Measurements from ENCODE around the gene CFAP45.

Gene CFAP45

GRCh38 chr1:159848326-159848725 lies 51.6 kb downstream of the CFAP45 start:
- DNase-seq: no peak

DNA sequence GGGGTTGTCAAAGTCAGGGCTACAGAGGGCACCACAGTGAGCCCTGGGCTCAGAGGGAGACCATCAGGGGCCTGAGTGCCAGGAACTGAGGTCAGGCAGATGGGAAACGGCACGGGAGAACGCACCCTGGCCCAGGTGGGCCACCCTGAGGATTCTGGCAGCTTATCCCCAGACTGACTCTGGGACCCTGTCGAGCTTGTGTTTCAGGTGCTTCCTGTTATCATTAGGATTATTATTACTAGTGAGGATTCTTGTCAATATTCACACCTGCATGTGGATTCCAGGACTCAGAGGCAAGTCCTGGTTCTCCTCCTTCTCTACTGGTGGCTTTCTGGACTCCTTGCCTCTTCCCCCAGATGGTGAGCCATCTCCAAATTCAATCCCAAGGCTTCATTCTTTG lies 52.7 kb downstream of the CFAP45 start:
- DNase-seq: no peak

- no peak for DNase-seq
These were observed 54.0 kb downstream of the CFAP45 start for GRCh38 chr1:159845751-159846629.

- DNase-seq: no peak
These were observed 56.5 kb downstream of the CFAP45 start for GRCh38 chr1:159843459-159843858.

GRCh38 chr1:159841749-159842148 lies 58.2 kb downstream of the CFAP45 start:
- DNase-seq: no peak

DNA sequence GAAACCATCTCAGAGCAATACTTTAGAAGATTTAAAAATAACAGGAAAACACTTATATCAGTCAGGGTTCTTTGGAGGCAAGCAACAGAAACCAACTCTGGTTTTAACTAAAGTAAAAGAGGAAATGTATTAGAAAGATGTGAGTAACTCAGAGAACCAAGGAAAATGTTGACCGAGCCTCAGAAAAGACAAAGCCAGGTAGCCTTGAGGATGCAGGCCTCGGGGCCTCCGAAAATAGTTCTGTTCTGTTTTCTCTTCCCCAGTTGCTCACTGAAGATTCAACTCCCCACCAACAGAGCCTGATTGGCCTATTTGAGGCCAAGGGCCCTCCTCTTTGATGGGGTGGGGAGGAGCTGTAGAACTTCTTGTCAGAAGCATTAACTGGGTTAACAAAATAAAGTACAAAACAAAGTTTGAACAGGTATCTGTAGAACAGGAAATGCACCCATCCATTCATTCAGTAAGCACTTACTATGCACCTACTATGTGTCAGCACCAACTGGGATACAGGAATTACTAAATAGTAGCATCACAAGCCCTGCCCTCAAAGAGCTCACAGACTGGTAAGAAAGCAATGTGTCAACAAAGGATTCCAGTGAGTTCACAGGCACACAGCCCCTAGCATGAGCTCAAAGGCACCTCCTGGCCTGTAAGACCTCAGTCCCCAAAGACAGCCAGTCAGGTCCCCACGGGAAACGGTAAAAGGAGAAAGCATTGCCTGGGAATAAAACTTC lies 60.7 kb downstream of the CFAP45 start:
- DNase-seq: no peak

DNA sequence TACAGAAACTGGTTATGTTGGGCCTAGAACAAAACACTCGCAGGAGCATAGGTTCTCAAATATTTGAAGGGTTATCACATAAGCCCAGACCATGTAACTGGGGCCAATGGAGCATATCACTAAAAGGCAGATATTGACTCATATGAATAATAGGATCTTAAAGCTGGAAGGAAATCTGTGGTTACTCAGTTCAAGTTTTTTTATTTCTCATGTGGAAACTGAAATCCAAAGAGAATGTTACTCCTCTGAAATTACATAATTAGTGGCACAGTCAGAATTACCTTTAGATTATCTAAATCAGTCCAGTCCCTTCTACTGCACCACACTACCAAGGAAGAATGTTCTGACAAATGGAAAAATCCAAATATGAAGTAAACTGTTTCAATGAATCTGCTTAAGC lies 61.2 kb downstream of the CFAP45 start:
- DNase-seq: no peak

- DNase-seq: no peak
These were observed 64.0 kb downstream of the CFAP45 start for GRCh38 chr1:159835862-159836525.

DNA sequence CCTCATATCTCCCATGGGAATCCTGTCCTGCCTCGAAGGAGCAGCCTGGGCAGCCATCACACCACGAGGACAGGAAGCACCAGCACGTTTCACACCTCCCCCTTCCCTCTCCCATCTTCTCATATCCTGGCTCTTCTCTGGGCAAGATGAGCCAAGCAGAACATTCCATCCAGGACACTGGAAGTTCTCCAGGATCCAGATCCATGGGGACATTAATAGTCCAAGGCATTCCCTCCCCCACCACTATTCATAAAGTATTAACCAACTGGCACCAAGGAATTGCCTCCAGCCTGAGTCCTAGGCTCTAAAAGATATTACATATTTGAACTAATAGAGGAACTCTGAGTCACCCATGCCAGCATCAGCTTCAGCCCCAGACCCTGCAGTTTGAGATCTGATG lies 64.6 kb downstream of the CFAP45 start:
- no peak for DNase-seq

DNA sequence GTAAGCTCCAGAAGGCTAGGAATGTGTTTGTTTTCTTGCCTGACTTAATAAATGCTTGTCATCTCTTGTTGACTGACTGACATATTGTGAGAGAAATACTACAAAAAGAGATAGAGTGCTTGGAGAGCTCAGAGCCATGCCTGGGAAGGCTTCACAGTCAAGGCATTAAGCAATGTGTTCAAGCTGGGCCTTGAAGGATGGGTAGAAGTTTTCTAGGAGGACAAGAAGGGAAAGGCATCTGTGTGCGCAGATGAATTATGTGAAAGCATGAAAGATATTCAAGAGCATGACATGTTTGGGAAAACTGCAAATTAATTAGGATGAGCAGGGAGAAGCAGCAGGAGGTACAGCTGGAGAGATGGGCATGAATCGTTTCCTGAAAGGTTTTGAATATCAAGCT lies 67.7 kb downstream of the CFAP45 start:
- DNase-seq: no peak

GRCh38 chr1:159831412-159832141 lies 68.4 kb downstream of the CFAP45 start:
- no peak for DNase-seq

- no peak for DNase-seq
These were observed 69.2 kb downstream of the CFAP45 start for GRCh38 chr1:159830722-159831121.

- DNase-seq: no peak
These were observed 70.0 kb downstream of the CFAP45 start for GRCh38 chr1:159829822-159830465.

GRCh38 chr1:159829273-159829634 lies 70.7 kb downstream of the CFAP45 start:
- DNase-seq: no peak

GRCh38 chr1:159828581-159829272 lies 71.2 kb downstream of the CFAP45 start:
- no peak for DNase-seq

GRCh38 chr1:159828176-159828575 lies 71.8 kb downstream of the CFAP45 start:
- DNase-seq: no peak

- DNase-seq: no peak
These were observed 72.4 kb downstream of the CFAP45 start for GRCh38 chr1:159827549-159827948.

GRCh38 chr1:159827102-159827490 lies 72.9 kb downstream of the CFAP45 start:
- no peak for DNase-seq

- peak; percentile 8 for DNase-seq
These were observed 73.4 kb downstream of the CFAP45 start, which contains the start of gene SLAMF8 for GRCh38 chr1:159826441-159827101. Gene SLAMF8 (plus strand): TSS chr1:159826873. CDS start chr1:159826899, 26 bp downstream.

- no peak for DNase-seq
These were observed 74.4 kb downstream of the CFAP45 start for GRCh38 chr1:159825564-159825963.

DNA sequence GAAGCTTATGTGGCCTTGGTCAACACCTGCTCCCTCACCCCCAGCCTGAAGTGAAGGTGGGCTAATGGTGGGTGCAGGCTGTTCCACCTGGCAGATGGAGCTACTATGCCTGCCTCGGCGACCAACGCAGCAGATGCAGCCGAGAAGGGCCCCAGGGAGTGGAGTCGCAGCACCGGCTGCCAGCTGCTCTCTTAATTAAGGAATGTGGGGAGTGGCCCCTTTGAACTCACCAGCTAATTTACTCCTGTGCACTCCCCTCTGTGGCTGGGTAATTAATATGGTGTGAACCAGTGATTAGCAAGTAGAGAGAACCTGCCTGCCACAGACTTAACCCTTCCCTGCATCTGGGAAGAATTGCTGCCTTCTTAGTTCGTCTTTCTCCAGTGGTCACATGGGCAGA lies 76.6 kb downstream of the CFAP45 start:
- no peak for DNase-seq
